Ammon's horn (tissue), 1 donor: ENCODE results near the gene TMEM150C.
"Not testable (repeated sequence)": the region's sequence is repeated elsewhere in the genome, so short reads cannot be mapped to it uniquely, and the experiment has no call there.

Source experiments
- DNase-seq: peaks from one replicate; pipeline ENCODE4 v3.0.0-alpha.2; 2016; ENCODE audit warnings: low spot score

Gene TMEM150C

GRCh38 chr4:82473621-82474164, 88.1 kb downstream of the TMEM150C start:
- DNase-seq, result no peak

GRCh38 chr4:82473080-82473479, 88.7 kb downstream of the TMEM150C start:
- DNase-seq, result not testable (repeated sequence)

GRCh38 chr4:82469791-82470345, 91.9 kb downstream of the TMEM150C start:
- DNase-seq, result peak; percentile 69

- no peak for DNase-seq
Observed at GRCh38 chr4:82467471-82467870, 94.3 kb downstream of the TMEM150C start.

GRCh38 chr4:82463221-82463620, 98.6 kb downstream of the TMEM150C start:
- no peak for DNase-seq

GRCh38 chr4:82462415-82462831, 99.4 kb downstream of the TMEM150C start:
- peak; percentile 89 for DNase-seq

GRCh38 chr4:82461710-82462109, 100.1 kb downstream of the TMEM150C start:
- DNase-seq, result no peak

GRCh38 chr4:82458729-82459128, 103.1 kb downstream of the TMEM150C start:
- DNase-seq, result no peak

- DNase-seq, result no peak
Observed at GRCh38 chr4:82457266-82457665, 104.5 kb downstream of the TMEM150C start.

- DNase-seq, result no peak
Observed at GRCh38 chr4:82452026-82452425, 109.8 kb downstream of the TMEM150C start.

- DNase-seq, result no peak
Observed at GRCh38 chr4:82450966-82451755, 110.6 kb downstream of the TMEM150C start.

- no peak for DNase-seq
Observed at GRCh38 chr4:82447886-82448285, 113.9 kb downstream of the TMEM150C start.

GRCh38 chr4:82439088-82439487, 122.7 kb downstream of the TMEM150C start:
- no peak for DNase-seq

GRCh38 chr4:82437285-82438005, 124.3 kb downstream of the TMEM150C start:
- DNase-seq, result no peak

- no peak for DNase-seq
Observed at GRCh38 chr4:82436780-82437179, 125.0 kb downstream of the TMEM150C start.

- no peak for DNase-seq
Observed at GRCh38 chr4:82436130-82436529, 125.7 kb downstream of the TMEM150C start.

GRCh38 chr4:82434949-82435348, 126.8 kb downstream of the TMEM150C start:
- DNase-seq, result no peak

- DNase-seq, result no peak
Observed at GRCh38 chr4:82433791-82434190, 128.0 kb downstream of the TMEM150C start.
